GM19324 (cell line): ENCODE measurements around the gene CLSTN2.

ENCODE experiments used
- ATAC-seq: cut with Tn5 transposase; IDR thresholded peaks from one replicate; pipeline ENCODE4 v1.9.1; 2021; ENCODE audit warnings: mild to moderate bottlenecking, moderate library complexity; ENCODE audit not compliant: unreplicated experiment, low FRiP score

The CLSTN2 gene

DNA sequence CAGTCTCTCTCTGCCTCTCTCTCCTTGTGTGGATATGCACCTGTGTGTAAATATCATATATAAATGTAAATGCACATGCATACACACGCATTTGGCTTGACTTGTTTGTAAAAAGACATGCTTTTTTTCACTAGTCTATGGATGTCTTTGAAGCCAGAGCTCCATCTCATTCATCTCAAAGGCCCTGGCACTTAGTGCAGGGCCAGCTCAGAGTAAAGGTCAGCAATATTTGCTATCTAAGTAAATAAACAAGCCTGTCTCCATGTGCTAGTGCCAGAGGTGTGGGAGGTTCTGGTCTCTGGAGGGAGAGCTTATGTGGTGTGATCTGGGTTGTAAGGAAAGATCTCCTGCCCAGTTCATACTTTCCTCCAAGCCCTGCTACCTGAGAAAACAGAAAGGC, 5.6 kb downstream of the CLSTN2 start:
- ATAC-seq, result no peak

DNA sequence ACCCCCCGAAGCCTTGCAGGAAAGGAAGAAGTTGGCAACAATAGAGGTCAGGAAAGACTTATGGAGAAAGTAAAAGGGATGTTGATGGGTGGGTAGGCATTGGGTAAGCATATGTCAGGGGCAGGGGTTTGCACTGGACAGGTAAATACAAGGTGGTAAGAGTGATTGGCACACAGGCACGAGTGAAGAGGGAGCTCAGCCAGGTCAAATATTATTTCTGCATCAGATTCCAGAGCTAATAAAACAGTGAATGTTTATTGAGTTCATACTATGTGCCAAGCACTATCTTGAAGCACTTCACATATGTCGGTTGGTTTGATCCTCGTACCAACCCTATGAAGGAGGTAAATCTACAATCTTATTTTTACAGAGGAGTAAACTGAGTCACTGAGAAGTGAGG, 6.6 kb downstream of the CLSTN2 start:
- no peak for ATAC-seq

DNA sequence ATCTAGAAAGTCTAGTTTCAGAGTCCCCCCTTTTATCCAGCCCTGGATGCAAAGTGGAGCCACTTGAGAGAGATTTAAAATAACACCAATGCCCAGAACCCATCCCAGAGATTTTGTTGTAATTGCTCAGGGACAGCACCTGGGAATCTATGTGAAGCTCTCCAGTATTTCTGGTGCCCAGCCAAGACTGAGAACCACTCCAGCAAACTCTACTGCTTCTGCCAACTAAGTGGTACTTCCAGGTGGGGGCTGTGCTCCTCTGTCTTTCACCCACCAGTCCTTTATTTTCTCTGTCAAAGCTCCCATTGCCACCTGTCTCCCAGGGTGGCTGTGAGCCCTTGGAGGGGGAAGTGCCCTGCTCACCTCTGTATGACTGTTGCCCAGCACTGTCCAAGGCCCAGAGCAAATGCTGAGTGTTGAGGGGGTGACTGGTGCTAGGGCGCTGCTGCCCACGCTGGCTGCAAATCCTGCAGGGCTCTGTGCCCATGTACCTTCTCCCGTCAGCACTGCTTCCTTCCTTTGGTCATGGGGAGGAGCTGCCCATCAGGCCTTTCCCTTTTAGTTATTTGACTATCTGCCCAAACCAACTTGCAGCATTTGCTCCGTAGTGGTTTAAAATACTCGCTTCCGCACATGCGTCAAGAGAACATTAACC, 9.4 kb downstream of the CLSTN2 start:
- no peak for ATAC-seq

DNA sequence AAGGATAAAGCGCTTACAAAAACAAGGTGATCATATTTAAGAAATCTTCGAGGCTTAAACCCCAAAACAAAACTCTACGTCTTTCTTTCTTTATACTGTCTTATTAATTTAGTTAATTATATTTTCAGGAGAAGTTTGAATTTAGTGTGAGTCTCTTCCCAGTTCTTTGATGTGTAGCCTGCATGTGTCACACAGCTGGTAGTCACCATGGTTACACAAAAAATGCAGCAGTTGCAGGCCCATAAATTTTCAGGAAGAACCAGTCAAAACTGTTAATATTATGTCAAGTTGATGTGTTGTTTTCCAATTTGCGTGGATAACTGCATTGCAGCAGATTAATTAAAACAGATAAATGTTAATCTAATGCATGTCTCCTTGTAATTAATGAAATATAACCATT, 10.4 kb downstream of the CLSTN2 start:
- no peak for ATAC-seq

DNA sequence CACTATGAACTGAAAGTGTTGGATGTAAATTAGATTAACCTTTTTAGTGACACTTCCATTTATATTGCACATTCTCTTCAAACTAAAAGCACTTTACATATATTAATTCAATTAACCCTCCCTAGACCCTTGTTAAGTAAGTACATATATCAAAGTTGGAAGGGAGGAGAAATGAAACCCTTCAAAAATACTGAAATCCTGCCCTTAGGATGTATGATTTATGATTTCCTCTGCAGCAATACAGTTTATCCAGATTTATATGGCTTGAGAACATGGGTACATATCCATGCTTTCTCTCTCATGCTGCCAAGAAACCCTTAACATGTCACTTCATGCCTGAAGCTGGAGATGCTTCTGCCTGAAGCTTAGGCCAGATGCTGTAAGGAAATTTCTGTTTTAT, 11.0 kb downstream of the CLSTN2 start:
- no peak for ATAC-seq

DNA sequence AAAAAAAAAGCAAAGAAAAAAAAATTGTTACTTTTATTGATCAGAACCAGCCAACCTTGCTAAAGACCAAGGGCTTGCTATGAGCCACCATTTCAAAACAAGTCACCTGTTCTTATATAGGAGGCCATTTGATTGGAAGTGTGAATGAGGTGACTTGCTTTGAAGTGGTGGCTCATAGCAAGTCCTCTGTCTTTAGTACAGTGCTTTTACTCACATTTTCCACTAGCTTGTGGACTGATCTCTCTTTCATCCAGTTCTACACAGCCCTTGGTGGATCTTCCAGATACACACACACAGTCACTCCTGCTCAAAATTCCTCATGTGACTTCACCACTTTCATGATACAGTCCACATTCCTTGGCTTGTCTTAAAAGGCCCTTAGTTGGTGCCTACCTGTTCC, 13.5 kb downstream of the CLSTN2 start:
- no peak for ATAC-seq

DNA sequence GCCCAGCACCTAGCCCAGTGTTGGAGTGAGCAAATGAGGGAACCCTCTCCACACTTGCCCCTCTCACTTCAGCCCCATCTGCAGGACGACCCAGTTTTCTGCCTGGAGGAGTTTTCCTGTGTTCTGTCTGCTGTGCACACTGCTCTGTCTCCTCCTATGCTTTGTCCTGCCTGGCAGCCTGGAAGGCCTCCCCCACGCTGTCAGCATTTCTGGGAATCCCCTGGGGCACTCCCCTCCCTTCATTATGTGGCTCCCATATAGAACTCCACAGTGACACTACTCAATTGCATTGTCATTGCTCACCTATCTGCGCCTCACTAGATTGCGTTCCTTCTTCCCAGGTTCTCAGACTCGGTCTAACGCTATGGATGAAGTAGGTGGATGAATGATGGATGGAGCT, 13.9 kb downstream of the CLSTN2 start:
- ATAC-seq, result no peak

DNA sequence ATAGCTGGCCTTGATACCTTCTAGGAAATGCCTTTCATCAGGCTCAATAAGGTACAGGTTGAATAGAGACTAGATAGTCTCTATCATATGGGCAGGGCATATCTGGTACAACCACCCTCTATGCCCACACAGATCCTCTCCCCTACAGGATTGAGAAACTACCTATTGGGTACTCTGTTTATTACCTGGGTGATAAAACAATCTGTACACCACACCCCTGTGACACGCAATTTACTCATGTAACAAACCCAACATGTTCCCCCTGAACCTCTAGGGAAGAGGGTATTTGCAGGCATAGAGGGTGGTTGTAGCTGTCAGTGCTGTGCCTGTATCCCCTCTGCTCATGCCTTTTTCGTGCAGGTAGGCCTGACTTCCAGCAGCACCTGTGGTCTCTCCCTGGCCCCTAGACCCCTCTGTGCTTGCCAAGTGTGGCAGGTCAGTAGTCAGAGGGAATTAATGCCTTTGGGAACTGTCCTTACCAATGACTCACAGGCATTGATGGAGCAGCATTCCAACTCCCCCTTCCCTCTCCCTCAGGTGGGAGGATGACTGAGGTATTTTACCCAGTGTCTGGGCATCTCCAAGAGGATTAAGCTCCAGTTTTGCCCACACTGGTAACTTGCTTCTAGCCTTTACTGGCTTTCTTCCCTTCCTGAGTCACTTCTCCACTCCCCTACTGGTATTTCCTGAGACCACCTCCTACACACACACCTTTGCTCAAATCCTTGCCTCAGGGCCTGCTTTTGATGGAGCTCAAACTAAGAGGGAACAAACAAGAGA, 18.3 kb downstream of the CLSTN2 start:
- no peak for ATAC-seq

DNA sequence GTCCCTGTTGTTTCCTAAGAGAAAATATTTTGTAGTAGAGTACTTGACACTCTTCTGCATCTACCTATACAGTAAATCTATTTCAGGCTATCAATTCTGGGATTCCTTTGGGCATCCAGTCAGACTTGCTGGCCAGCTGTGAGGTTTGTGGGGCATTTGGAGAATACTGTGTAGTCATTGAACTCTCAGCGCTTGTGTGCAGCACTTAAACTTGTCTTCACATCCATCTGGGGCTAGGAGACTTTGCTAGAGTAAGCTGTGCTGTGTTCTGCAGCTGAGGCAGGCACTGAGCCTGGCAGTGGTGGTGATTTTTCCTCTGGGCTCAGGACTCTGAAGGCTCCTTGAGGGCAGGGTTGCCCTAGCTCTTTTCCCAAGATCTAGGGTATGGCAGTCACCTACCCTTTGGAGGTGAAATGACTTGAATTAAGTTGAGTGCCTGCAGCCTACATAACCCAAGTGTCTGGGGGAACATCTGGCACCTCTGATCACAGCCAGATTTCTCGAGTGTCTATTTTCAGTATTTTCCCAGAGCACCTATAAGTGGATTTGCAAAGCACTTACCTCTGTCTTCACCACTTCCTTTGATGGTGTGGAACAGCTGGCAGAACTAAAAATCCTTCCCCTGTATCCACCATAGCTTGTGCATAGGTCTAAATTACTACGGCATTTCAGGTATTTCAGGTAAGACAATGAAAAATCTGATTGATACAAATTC, 19.3 kb downstream of the CLSTN2 start:
- ATAC-seq, result no peak

DNA sequence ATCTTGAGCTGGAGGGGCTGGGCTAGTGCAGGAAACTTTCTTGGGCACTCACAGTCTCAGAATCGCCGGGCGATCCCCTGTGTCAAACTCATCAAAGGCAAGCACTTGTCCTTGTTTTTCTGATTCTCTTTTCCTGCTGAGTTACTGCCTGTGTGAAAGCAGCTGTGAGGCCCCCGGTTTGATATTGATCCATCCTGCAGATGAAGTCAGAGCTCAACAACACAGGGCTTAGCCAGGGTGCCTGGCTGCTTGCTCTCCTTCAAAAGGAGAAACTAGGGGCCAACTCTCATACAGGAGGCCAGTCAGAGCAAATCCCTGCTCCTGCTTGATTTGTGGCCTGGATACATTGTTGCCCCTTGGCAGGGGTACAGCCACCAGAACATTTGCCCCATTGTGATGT, 22.9 kb downstream of the CLSTN2 start:
- ATAC-seq, result no peak

DNA sequence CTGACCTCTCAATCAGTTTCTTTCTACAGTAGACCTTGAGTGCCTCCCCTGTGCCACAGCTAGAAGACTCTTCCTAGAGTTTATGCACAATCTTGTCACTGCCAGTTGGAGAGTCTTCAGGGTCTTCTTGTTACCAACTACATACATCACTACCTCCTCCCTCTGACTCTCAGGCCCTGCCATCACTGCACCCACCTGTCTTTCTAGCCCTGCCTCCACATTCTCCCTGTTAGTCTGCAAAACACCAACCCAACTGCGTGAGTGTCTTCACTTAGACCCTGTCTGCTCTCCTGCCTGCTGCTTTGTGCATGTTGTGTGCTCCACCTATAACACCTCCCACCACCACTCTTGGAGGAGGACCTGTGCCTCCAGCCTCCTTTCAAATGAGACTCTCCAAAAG, 34.4 kb downstream of the CLSTN2 start:
- ATAC-seq, result no peak

DNA sequence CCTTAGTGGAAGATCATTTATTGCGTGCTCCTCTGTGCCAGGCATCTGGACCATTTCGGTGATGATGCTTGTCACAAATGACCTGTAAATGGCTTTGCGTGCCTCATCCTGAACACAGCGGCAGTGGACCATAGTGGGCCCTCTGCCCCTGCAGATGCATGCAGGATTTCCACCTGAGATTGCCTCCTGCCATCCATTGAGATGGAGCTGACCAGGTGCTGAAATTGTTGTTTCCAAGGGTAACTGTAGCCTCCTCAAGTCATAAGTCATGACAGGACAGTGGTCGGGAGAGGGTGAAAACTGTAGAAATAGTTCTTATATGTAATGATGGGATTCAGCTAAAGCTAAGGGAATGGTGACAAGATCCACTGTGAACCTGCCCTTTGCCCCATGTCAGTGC, 35.5 kb downstream of the CLSTN2 start:
- ATAC-seq, result no peak

DNA sequence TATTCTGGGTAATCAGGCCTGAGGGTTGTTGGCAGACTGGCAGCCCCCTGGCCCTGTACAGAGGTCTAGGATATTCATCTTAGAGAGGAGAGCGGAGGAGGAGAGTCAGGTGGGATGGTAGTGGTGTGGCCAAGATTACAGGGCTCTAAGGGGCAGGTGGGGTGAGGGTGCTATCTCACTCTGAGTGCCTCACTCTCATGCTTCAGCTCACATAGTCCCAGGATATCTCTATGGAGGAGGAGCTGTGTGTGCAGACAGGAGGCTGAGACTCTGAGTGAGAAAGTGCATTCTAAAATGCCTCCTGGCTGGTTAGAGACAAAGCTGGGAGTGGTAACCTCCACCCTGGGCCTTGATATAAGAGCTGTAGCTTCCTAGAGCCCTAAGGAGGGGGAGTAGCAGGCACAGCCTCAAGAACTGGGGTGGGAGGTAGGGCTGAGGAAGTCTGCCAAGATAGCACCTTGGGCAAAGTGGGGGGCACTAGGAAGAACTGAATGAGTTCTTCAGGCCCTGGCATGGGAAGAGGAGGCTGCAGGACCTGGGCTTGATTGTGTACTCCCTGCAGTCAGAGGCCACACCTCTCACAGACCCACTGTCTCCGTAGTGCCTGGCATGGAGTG, 39.9 kb downstream of the CLSTN2 start:
- ATAC-seq, result no peak

DNA sequence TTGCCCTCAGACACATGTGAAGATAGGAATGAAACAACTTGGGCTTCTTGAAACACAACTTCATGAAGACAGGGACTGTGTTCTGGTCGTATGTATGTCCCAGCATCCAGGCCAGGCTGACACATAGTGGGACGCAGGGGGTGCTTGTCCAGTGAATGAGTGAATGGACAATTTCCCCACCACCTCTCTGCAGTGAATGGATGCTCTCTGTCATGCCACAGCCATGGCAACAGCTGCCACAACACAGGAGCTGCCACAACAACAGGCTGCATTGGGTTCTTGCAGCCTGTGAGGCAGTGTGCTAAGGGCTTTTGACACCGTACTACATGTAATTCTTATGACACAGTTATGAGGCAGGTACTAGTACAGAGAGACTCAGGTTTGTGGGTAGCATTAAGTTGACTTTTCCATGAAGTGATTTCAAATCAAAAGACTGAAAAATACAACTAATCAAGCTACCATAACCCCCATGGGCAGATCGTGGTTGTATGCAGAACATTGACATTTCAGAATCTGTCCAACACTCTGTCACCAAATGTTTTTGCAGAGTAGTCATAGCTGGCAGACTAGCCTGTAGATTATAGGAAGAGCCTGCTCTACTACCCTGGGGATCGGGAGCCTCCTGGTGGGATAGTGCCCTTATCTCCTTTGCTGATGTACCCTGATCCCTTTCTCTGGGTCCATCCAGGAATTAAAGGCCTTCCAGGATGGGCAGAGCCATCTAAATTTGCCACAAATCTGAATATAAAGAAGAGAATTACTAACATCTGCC, 40.8 kb downstream of the CLSTN2 start:
- no peak for ATAC-seq

DNA sequence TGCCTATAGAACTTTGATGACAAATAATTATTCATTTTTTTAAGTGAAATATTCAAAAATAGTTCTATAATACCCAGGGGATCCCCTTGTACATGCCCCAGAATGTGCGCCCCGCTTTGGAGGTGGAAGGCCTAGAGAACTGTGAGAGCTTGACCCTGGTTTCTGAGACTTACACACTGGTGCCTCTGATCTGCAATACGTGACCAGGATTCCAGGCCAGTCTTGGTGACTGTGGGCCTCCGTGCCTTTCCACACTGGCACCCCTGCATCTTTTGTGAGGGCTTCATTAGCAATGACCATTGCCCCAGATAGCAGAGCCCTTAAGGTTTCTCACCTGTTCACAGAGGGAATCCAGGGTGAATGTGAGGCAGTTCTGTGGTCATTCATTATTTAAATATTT, 44.0 kb downstream of the CLSTN2 start:
- ATAC-seq, result no peak

DNA sequence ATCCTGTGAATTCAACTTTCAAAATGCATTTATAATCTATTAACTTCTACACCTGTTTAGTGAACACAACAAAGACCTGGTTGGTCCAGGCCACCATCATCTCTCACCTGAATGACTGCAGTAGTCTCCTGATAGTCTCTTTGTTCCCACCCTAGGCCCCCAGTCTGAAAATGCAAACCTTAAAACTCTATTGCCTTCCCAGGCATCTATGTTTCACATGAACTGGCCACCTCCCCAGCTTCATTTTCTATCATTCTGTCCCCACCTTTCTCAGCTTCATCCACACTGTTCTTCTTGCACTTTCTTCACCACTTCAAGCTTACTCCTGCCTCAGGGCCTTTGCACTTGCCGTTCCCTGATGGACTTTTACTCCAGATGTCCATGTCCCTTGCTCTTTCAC, 45.0 kb downstream of the CLSTN2 start:
- no peak for ATAC-seq

DNA sequence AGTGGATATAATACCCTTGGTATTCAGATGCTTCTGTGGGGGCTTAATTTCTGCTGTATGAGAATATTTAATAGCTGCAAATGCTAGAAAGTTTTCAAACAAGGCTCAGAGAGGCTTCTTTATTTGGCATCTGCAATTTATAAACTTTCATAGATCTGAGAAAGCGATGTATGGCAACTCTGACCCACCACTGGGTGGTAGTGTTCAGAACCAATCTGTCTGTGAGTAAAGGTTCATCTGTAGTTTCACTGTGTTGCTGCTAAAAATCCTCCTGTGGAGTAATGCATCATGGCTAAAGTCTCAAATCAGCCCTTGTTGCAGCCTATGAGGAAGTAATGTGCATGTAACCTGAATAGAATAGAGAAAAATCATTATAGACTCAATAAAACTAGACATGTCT, 47.4 kb downstream of the CLSTN2 start:
- no peak for ATAC-seq

DNA sequence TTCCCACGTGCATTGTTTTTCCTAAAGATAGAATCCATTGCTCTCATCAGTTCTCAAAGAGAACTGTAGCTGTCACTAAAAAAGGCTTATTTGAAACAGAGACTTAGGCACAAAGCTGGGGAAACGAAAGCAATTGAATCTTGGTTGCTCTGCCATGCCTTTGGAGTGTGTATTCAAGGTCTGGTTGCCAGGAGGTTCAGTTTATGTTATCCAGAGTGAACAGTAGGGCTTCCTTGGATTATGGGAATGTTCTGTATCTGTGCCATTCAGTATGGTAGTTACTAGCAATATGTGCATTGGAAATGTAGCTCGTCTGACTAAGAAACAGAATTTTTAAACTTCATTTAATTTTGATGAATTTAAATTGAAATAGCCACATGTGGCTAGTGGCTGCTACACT, 50.6 kb downstream of the CLSTN2 start:
- no peak for ATAC-seq

DNA sequence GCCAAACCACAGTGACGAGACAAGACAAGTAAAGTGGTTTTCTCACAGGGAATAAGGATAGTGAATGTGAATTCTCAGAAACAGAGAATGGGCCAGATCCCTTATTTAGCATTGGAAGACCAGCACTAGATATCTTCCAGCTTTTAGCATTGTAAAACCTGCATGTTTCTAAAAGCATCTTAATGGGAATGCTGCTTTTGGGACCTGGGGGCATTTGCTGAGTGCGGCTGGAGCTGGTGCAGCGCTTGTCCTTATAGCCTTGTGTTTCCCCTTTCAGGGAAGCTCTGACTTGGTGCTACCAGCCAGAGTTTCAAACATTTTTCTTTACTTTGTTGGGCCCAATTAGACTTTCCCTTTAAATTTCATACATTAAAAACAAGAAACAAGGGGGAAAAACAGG, 52.9 kb downstream of the CLSTN2 start:
- ATAC-seq, result no peak

DNA sequence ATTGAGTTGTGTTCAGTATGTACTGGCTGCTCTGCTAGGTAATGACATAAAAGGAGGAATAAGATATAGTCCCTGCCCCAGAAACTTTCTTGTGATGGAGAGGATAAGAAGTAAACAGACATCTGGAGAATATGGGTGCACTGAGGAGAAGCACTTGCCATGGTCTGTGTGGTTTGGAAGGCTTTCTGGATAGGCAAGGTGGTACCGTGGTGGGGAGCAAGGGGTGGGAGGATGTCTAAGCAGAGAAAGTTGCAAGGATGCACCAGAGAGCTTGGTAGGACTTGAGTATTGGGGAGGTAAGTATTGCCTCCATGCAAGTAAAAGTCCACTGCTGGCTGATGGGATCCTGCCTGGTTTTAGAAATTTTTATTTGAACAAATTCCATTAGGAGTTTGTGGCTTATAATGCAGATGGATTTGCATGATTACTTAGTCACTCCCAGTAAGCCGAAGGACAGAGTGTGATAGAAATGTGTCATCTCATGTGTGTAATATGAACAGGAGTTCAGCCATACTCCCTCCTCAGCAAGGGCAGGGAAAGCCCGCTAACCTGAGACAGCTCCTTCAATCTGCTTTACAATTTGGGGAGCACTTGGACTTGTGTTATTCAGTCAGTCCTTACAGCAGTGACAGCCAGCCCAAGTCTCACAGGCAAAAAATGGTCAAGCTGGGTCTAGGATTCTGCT, 53.6 kb downstream of the CLSTN2 start:
- ATAC-seq, result no peak
